RCC 7860 (cell line): ENCODE results near the gene GRAMD1B.
A peak's percentile ranks its signal among the peaks of the same experiment; 100 is the strongest.

Experiments used
- DNase-seq: peaks from one replicate; pipeline ENCODE4 v3.0.0-alpha.2; 2015; ENCODE audit warnings: low spot score
- FAIRE-seq: peaks from 2 replicates; lab custom pipeline; 2012; peaks lifted over from hg19 to GRCh38; lab: Jason Lieb, UNC

The GRAMD1B gene

GRCh38 chr11:123607781-123608180 lies 177.7 kb downstream of the GRAMD1B start:
- FAIRE-seq (no peak), DNase-seq (no peak)

GRCh38 chr11:123608371-123608770 lies 178.3 kb downstream of the GRAMD1B start:
- no peak for FAIRE-seq

GRCh38 chr11:123608945-123609344 lies 178.9 kb downstream of the GRAMD1B start:
- FAIRE-seq, result no peak

More at GRCh38 chr11:123608371-123608770, 178.3 kb downstream of the GRAMD1B start:
- DNase-seq, result no peak

DNA sequence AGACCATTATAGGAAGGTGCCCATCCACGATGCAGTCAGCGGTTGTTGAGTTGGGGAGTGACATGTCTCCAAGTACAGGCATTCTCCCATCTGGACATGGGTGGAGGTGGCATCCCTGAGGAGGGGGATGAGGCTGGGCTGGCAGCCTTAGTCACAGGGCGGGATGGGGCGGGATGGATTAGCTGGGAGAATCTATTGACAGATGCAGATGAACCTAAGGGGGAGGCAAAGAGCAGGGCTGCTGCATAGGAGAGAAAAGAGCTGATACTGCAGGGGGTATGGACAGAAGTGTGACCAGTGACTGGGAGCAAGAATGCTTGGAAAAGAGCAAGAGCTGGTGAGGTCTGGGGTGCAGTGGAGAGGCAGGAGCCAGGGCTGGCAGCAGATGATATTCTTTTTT lies 181.6 kb downstream of the GRAMD1B start:
- no peak for DNase-seq

More at GRCh38 chr11:123608945-123609344, 178.9 kb downstream of the GRAMD1B start:
- DNase-seq, result no peak

DNA sequence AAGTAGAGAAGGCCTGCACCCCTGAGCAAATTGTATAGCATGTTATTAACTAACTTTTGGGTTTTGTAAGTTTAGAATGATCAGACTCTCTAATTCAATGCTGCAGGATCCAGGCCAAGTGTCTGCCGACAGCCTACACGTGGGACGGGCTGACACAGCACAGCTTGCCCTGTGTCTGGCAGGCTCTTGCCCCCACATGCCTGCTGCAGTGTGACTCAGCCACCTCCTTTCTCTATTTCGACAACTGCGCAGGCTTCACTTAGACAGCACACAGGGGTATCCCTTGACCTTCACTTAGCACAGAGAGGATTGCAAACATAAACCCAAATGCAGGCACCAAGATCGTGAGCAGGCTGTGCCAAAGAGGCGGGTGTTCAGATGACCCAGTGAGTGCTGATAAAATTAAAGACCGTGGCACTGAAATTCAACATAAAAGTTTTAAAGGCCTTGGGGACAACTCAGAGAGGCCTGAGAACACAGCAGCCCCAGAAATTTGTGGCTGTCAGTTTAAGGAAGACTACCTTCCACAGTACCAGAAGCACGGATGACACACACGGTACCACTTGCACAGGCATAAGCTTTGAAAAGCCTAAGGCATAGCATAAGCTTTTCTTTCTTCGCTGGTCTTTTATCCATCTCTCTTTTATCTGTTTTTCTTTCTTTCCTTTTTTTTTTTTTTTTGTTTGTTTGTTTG lies 186.6 kb downstream of the GRAMD1B start:
- no peak for FAIRE-seq

More for the DNA sequence above, 181.6 kb downstream of the GRAMD1B start:
- FAIRE-seq, result no peak

DNA sequence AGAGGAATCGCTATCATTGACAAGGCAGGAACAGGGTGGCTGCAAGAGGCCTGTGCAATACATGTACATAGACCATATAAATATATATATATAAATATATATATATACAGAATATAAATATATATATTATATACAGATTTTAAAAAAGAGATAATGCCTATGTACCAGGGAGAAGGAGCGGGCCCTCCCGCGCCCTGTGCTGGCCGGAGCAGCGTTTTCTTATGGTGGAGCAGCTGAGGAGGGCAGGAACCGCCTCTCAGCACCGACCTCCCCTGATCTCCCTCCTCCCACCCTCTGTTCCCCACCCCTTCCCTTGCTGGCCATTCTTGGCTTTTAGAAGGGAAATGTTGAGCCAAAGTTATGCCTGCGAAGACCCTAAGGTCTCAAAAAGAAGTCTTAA lies 192.5 kb downstream of the GRAMD1B start:
- FAIRE-seq (no peak), DNase-seq (no peak)

More for the DNA sequence above, 186.6 kb downstream of the GRAMD1B start:
- no peak for DNase-seq

DNA sequence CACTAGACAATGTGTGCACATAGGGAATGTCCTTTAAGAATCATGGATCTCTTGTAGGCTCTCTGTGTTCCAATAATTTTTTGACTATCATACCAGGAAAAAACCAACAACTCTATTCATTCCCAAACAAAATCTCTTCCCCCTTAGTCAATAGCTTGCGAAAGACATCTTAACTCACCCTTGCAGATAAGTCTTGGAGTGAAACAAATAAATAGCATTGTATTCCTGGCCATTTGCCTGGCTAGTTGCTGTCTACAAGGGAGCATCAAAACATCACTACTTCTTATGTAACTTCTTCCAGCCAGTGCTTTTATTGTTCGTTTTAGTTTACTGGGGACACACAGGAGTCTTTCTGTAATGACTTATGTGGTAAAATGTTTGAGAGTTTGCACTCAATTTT lies 194.9 kb downstream of the GRAMD1B start:
- DNase-seq, result no peak
- no peak for FAIRE-seq

GRCh38 chr11:123628936-123629683 lies 199.0 kb downstream of the GRAMD1B start:
- DNase-seq (no peak), FAIRE-seq (no peak)

DNA sequence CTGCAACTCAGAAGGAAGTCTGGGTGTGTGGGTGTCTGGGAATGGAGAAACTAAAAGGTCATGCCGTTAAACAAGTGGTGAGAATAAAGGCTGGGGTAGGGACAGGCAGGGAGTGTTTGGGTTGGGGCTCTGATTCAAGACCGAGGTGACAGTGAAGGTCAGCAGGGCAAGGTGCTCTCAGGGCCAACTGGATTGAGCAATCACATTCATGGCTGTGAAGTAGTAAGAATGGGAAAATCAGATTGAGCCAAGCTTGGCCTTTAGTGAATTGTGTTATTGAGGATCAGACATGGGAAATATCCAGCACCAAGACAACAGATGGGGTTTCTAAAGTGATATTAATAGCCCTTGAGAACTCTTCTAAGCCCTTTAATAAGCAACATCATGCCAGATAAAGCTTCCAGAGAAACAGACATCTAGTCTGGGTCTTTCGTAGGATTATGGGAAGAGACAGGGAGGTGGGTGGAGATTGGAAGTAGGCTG lies 200.1 kb downstream of the GRAMD1B start:
- FAIRE-seq, result no peak
- DNase-seq, result no peak

GRCh38 chr11:123640029-123640428 lies 210.0 kb downstream of the GRAMD1B start:
- no peak for FAIRE-seq
- DNase-seq, result no peak

DNA sequence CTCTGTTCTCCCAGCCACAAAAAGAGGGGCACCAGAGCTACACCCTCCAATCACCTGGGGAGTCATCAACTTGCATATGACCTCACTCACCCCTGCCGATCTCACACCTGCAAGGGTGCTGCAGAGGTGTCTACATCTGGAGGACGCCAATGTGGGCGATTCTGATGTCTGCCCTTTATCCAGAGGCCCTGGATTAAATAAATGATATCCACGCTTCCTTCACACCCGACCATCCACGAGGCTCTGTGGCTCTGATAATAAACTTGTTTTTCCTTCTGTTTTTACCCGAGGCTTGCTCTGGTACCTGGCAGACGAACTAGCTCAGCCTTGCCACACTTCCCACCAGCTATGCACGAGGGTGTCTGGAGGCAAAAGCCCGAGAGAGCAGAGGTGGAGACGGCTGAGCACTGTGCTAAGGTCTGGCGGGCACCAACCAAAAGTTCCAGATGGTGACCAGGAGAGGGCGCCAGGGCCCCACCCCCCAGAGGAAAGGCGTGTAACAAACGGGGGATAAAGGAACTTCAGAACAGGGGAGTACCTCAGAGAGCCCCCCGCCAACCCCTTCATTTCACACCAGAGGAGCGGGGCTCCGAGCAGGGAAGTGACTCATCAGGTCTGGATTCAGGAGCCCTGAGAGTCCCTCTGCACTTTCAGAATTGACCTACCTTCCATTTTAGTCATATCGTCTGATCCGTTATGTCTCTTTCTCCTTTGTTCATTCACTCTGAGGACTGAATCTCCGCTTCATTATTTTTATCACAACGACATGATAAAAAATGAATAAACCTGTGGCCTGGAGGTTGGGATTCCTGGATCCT lies 210.8 kb downstream of the GRAMD1B start:
- DNase-seq (peak; percentile 4), FAIRE-seq (no peak)

DNA sequence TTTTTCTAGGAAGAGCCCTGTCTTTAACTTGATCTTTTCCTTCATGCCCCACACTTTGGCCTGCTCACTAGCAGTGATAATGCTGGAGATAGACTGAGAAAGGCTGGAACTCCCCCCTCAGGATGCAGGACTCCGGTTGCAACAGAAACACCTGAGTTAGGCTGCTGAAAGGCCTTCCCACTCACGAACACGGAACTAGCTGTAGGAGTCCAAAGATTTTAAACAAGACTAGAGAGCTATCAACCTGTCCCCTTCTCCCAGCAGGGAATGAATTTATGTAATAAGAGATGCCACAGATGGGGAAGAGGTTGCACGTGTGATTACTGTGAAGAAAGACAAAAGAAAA lies 211.4 kb downstream of the GRAMD1B start:
- no peak for FAIRE-seq
- no peak for DNase-seq

DNA sequence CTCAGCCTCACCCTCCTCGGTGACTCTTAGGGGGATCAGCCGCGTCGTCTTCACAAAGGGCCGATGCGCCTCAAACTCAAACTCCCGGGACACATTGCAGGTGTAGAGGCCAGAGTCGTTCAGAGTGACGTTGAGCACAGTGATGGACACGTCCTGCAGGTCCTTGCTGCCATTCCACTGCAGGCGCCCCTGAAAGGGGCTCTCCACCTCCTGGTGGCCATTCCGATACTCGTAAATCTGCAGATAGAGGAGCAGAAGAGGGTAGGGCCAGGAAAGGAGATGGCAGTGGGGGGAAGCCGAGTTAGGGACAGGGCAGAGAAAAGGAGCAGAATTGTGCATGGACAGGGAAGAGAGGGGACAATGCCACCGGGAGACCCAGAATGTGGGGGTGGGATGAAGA lies 212.4 kb downstream of the GRAMD1B start:
- no peak for DNase-seq
- FAIRE-seq, result no peak

DNA sequence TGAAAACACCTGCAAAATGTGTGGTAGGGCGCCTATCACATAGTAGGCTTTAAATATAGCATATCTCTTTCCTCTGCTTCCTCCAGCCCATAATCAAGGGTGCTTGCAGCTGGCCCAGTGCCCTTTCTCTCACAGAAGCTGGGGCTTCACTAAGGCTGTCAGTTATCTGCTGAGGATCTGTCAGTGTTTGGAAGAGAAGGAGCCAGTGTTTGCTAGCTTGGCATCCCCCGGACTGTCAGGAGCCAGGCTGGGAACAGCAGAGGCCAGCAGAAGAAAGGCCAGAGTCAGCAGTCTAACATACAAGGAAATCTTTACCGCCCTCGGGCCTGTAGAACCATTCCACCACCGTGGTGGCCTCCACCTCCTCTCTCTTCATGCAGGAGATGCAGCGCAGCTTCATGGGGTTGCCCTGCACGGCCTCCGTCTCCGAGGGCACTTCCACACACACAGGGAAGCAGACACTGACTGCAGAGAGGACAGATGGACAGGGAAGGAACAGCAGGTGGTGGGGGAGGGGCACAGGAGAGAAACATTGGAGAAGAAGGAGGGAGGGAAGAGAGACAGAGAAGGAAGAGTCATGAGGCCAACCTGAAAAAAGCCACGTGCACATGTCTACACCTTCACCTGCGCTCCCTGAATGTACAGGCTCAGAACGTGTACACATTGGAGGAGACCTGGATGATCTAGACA lies 215.4 kb downstream of the GRAMD1B start:
- no peak for DNase-seq
- no peak for FAIRE-seq

GRCh38 chr11:123650901-123651300 lies 220.8 kb downstream of the GRAMD1B start:
- DNase-seq, result no peak
- no peak for FAIRE-seq

DNA sequence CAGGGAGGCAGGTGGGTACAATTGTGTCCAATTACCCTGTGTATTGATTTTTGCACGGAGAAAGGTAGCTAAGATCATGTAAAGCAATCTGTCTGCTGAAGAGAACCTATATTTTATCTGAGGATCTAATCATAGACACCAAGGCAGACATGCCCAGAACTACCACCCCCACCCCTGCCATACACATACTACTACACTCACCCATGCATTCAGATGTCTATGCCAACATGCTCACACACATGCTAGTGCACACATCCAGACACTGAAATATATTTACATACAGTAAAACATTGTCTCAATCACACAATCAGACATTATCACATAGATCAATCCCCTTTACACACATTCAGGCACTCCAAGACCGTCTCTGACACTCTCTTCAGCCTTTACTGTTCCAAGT lies 222.5 kb downstream of the GRAMD1B start:
- FAIRE-seq (no peak), DNase-seq (no peak)

- DNase-seq (no peak), FAIRE-seq (no peak)
These were observed 223.4 kb downstream of the GRAMD1B start for GRCh38 chr11:123653483-123653826.

DNA sequence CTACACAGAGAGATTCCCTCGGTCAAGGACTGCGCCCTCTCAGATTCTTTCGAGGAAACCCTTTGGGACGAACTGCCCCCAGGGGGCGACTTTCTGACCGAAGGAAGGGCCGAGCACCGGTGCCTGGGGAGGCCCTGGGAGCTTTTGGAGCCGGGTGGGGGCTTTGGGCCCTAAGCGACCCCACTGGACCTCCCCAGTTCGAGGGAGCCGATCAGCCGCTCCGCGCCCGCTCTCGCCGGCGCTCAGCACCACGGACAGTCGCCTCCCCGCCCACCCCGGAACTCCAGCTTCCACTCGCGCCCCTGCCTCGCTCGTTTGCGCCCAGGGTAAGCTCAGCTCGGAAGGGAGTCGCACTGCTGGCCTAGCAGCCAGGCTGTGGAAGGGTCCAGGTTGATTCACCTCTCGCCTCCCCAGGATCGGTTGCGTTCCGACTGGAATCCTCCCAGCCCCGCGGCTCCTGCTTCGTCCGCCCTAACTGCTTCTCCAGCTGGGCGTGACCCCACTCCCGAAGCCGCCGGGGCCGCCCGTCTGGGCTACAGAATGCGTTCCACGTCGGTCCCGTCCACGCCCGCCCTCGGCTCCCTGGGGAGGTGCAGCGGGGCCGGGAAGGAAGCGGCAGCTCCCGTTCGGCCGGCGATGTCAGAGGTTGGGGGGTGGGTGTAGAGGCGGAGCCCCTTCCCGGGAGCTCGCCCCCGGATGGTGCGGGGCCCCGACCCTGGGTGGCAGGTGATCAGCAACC lies 223.9 kb downstream of the GRAMD1B start:
- DNase-seq (no peak), FAIRE-seq (no peak)

DNA sequence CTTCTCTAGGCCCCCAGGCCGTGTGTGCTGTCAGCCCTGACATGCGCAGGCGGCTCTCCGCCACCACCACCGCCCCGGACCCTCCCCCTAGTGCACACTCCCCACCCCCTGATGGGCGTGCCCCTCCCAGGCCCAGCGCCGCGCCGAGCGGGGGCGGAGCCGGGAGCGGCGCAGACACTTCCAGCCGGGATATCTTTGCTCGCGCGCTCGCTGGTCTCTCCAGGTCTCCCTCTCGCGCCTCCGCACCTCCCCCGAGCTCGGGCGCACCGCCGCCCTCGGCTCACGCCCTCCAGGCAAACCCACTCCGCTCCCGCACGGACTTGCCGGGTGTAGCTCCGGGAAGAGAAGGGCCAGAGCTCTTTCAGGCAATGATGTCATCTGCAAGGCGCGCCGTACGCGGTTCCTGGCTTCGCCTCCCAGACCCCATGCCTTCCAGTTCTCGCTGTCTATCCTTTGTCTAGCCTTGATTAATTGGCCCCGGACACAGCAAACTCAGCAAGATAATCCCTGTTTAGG lies 224.6 kb downstream of the GRAMD1B start, which contains the start of gene SCN3B:
Gene SCN3B, minus strand, starts transcription at position 59 of the 516 bp plus-strand sequence. CDS start 823 bp downstream, outside the sequence.
- DNase-seq (no peak), FAIRE-seq (no peak)

GRCh38 chr11:123659311-123659710 lies 229.2 kb downstream of the GRAMD1B start:
- FAIRE-seq (no peak), DNase-seq (no peak)
